GM23338 (cell line): ENCODE results near the gene FOXR1. TPM values are rescaled to one million over a fixed set of nuclear protein-coding genes. Genes with fewer than 3 reads are reported as not detected.

Experiments used
- ATAC-seq: fragments of 200-7000 bp; cut with Tn5 transposase; 3 replicates; pipeline ENCODE4 v1.9.1; 2020
- DNase-seq: peaks from one replicate; pipeline ENCODE4 v3.0.0-alpha.2; 2015; ENCODE audit warnings: low spot score
- H2AFZ ChIP-seq: fragments of 200-600 bp; sonication (generic); 2 replicates; pipeline ENCODE4 v1.8.0; 2016; ENCODE audit warnings: antibody characterized with exemption, mild to moderate bottlenecking, moderate library complexity
- H3F3A ChIP-seq: fragments of 200-600 bp; sonication (generic); replicated peaks from 2 replicates; pipeline ENCODE4 v1.8.0; 2017; ENCODE audit warnings: antibody characterized with exemption, mixed run types, low read depth
- H3K27ac ChIP-seq: fragments of 200-600 bp; sonication (generic); 2 replicates; pipeline ENCODE4 v1.6.1; 2016; ENCODE audit warnings: low read depth
- H3K27me3 ChIP-seq: fragments of 200-600 bp; sonication (generic); 2 replicates; pipeline ENCODE4 v1.8.0; 2016; ENCODE audit warnings: mild to moderate bottlenecking, mixed run types, moderate library complexity; ENCODE audit not compliant: insufficient read depth
- H3K36me3 ChIP-seq: fragments of 200-600 bp; sonication (generic); 2 replicates; pipeline ENCODE4 v1.8.0; 2016; ENCODE audit warnings: mild to moderate bottlenecking; ENCODE audit not compliant: insufficient read depth
- H3K4me1 ChIP-seq: fragments of 200-600 bp; sonication (generic); 2 replicates; pipeline ENCODE4 v1.8.0; 2016; ENCODE audit warnings: mild to moderate bottlenecking, moderate library complexity; ENCODE audit not compliant: insufficient read depth
- H3K4me2 ChIP-seq: fragments of 200-600 bp; sonication (generic); 2 replicates; pipeline ENCODE4 v1.7.1; 2017; ENCODE audit warnings: mixed run types
- H3K4me3 ChIP-seq: fragments of 200-600 bp; sonication (generic); 2 replicates; pipeline ENCODE4 v1.6.1; 2016; ENCODE audit warnings: mixed run types
- H3K79me2 ChIP-seq: fragments of 200-600 bp; sonication (generic); replicated peaks from 2 replicates; pipeline ENCODE4 v1.8.0; 2017; ENCODE audit warnings: mild to moderate bottlenecking; ENCODE audit not compliant: insufficient read depth
- H3K9me2 ChIP-seq: fragments of 200-600 bp; sonication (generic); 2 replicates; pipeline ENCODE4 v1.8.0; 2017; ENCODE audit not compliant: insufficient read depth
- H4K20me1 ChIP-seq: fragments of 200-600 bp; sonication (generic); replicated peaks from 2 replicates; pipeline ENCODE4 v1.8.0; 2017; ENCODE audit warnings: mild to moderate bottlenecking; ENCODE audit not compliant: insufficient read depth
- H3K27ac Mint-ChIP-seq: 2 replicates; pipeline ENCODE4 v1.8.0; 2020; ENCODE audit warnings: inconsistent platforms, mild to moderate bottlenecking, moderate library complexity, mixed read lengths
- H3K27me3 Mint-ChIP-seq: 3 replicates; pipeline ENCODE4 v1.8.0; 2022; ENCODE audit warnings: low read depth, mild to moderate bottlenecking, moderate library complexity, mixed read lengths, inconsistent platforms; ENCODE audit not compliant: insufficient read depth, poor library complexity
- H3K36me3 Mint-ChIP-seq: 3 replicates; pipeline ENCODE4 v1.8.0; 2021; ENCODE audit warnings: low read depth, mild to moderate bottlenecking, inconsistent platforms, moderate library complexity, mixed read lengths
- H3K4me1 Mint-ChIP-seq: 3 replicates; pipeline ENCODE4 v1.8.0; 2020; ENCODE audit warnings: mild to moderate bottlenecking, inconsistent platforms, mixed read lengths
- H3K4me3 Mint-ChIP-seq: 3 replicates; pipeline ENCODE4 v1.8.0; 2021; ENCODE audit warnings: moderate library complexity, mild to moderate bottlenecking, inconsistent platforms, mixed read lengths
- H3K9me3 Mint-ChIP-seq: 3 replicates; pipeline ENCODE4 v1.8.0; 2020; ENCODE audit warnings: moderate library complexity, mild to moderate bottlenecking, inconsistent platforms, mixed read lengths
- CREB1 ChIP-seq: fragments of 250-450 bp; sonication (Bioruptor Pico); IDR thresholded peaks from 2 replicates; pipeline ENCODE4 v1.5.0; 2020; ENCODE audit warnings: low read depth, mild to moderate bottlenecking, moderate library complexity
- ETS1 ChIP-seq: IDR thresholded peaks from 2 replicates; pipeline ENCODE4 v1.6.1; 2016; ENCODE audit warnings: antibody characterized with exemption
- EZH2 ChIP-seq: fragments of 200-600 bp; sonication (generic); IDR thresholded peaks from one replicate; pipeline ENCODE4 v1.8.0; 2017; ENCODE audit warnings: antibody characterized with exemption, mild to moderate bottlenecking, low read depth; ENCODE audit not compliant: unreplicated experiment
- JUNB ChIP-seq: IDR thresholded peaks from one replicate; pipeline ENCODE4 v1.6.1; 2016; ENCODE audit warnings: antibody characterized with exemption; ENCODE audit not compliant: unreplicated experiment
- NANOG ChIP-seq: IDR thresholded peaks from 2 replicates; pipeline ENCODE4 v1.6.1; 2016; ENCODE audit warnings: antibody characterized with exemption, borderline replicate concordance
- REST ChIP-seq: IDR thresholded peaks from one replicate; pipeline ENCODE4 v1.6.1; 2018; ENCODE audit warnings: antibody characterized with exemption; ENCODE audit not compliant: unreplicated experiment
- STAT1 ChIP-seq: IDR thresholded peaks from one replicate; pipeline ENCODE4 v1.6.1; 2016; ENCODE audit warnings: antibody characterized with exemption; ENCODE audit not compliant: unreplicated experiment
- ZNF114 ChIP-seq: fragments of 250-450 bp; sonication (Bioruptor Pico); IDR thresholded peaks from 2 replicates; pipeline ENCODE4 v1.5.0; 2020; ENCODE audit warnings: mild to moderate bottlenecking, moderate library complexity
- ZNF331 ChIP-seq: fragments of 250-450 bp; sonication (Bioruptor Pico); IDR thresholded peaks from 2 replicates; pipeline ENCODE4 v1.5.0; 2020; ENCODE audit warnings: low read depth, mild to moderate bottlenecking, moderate library complexity
- polyA plus RNA-seq: library from polyadenylated mRNA; unstranded; fragments of >200 nt; fragmentation: Nextera tagmentation; extraction: Ambion mirVana; gene quantifications from 2 replicates; pipeline ENCODE4 v1.2.1, GENCODE V29; 2016
- total RNA-seq: library from RNA; depleted of rRNA; stranded (reverse); fragments of >200 nt; shearing (Covaris generic); gene quantifications from 2 replicates; pipeline ENCODE4 v1.2.3, GENCODE V29; 2014
- TF ChIP-seq, protein P1 (sequence below): fragments of 250-450 bp; sonication (Bioruptor Pico); IDR thresholded peaks from 2 replicates; pipeline ENCODE4 v1.5.0; 2020; ENCODE audit warnings: mild to moderate bottlenecking, moderate library complexity
- TF ChIP-seq, protein P2 (sequence below), 2 experiments: fragments of 200-600 bp in 1 of 2; sonication (generic) in 1 of 2; conservative IDR thresholded peaks; 2 replicates each; pipeline versions ENCODE4 v1.5.1 to v1.6.1; 2016 to 2017; ENCODE audit warnings: antibody characterized with exemption in 2 of 2, low read depth in 2 of 2, mild to moderate bottlenecking in 2 of 2, moderate library complexity in 1 of 2

The FOXR1 gene
- total and polyA plus RNA-seq, 2 experiments from 2014 or later = not detected

DNA sequence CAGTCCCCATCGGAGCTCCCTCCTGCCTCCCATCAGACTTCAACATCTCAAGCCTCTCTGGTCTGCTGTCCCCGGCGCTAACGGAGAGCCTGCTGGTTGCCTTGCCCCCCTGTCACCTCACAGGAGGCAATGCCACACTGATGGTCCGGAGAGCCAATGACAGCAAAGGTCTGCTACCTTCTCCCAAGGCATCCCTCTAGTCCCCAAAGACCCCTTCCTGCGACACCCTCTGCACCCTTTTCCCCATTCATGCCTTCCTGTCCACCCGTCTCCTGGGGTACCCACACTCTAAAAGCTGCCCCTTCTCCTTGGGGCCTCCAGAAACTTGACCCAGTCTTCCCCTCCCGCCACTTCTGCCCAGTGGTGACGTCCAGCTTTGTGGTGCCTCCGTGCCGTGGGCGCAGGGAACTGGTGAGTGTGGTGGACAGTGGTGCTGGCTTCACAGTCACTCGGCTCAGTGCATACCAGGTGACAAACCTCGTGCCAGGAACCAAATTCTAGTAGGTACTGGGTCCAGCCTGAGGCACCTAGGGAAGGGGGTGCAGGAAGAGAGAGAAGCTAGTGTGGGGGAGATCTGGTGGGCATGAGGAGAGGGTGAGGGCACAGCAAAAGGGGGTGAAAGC lies 14.6 kb upstream of the FOXR1 start:
- Mint-ChIP-seq H3K9me3 (no peaks in the 10 kb centered on the region), H3K27ac (no peak overlapping the region), H3K4me1 (peaks cover 11% of the 10 kb centered on the region), H3K27me3 (peaks cover 18% of the 10 kb centered on the region), H3K36me3 (no peaks in the 10 kb centered on the region), H3K4me3 (no peak overlapping the region)
- H3K4me3 ChIP-seq = no peak overlapping the region
- no peaks in the 10 kb centered on the region for H3K36me3 ChIP-seq
- no peak for ATAC-seq
- no peak overlapping the region for H3K4me2 ChIP-seq
- no peaks in the 10 kb centered on the region for H3K27me3 ChIP-seq
- H3K4me1 ChIP-seq = no peaks in the 10 kb centered on the region
- no peaks in the 10 kb centered on the region for H3K9me2 ChIP-seq
- no peaks in the 10 kb centered on the region for H3F3A ChIP-seq
- H4K20me1 ChIP-seq = no peaks in the 10 kb centered on the region
- TF ChIP-seq REST (no peak), ZNF114 (CRISPR knock-in tag) (no peak), ZNF331 (CRISPR knock-in tag) (no peak), STAT1 (no peak), CREB1 (no peak), JUNB (no peak), EZH2 (no peak), NANOG (no peak), ETS1 (no peak)
- TF ChIP-seq, protein P1, sequence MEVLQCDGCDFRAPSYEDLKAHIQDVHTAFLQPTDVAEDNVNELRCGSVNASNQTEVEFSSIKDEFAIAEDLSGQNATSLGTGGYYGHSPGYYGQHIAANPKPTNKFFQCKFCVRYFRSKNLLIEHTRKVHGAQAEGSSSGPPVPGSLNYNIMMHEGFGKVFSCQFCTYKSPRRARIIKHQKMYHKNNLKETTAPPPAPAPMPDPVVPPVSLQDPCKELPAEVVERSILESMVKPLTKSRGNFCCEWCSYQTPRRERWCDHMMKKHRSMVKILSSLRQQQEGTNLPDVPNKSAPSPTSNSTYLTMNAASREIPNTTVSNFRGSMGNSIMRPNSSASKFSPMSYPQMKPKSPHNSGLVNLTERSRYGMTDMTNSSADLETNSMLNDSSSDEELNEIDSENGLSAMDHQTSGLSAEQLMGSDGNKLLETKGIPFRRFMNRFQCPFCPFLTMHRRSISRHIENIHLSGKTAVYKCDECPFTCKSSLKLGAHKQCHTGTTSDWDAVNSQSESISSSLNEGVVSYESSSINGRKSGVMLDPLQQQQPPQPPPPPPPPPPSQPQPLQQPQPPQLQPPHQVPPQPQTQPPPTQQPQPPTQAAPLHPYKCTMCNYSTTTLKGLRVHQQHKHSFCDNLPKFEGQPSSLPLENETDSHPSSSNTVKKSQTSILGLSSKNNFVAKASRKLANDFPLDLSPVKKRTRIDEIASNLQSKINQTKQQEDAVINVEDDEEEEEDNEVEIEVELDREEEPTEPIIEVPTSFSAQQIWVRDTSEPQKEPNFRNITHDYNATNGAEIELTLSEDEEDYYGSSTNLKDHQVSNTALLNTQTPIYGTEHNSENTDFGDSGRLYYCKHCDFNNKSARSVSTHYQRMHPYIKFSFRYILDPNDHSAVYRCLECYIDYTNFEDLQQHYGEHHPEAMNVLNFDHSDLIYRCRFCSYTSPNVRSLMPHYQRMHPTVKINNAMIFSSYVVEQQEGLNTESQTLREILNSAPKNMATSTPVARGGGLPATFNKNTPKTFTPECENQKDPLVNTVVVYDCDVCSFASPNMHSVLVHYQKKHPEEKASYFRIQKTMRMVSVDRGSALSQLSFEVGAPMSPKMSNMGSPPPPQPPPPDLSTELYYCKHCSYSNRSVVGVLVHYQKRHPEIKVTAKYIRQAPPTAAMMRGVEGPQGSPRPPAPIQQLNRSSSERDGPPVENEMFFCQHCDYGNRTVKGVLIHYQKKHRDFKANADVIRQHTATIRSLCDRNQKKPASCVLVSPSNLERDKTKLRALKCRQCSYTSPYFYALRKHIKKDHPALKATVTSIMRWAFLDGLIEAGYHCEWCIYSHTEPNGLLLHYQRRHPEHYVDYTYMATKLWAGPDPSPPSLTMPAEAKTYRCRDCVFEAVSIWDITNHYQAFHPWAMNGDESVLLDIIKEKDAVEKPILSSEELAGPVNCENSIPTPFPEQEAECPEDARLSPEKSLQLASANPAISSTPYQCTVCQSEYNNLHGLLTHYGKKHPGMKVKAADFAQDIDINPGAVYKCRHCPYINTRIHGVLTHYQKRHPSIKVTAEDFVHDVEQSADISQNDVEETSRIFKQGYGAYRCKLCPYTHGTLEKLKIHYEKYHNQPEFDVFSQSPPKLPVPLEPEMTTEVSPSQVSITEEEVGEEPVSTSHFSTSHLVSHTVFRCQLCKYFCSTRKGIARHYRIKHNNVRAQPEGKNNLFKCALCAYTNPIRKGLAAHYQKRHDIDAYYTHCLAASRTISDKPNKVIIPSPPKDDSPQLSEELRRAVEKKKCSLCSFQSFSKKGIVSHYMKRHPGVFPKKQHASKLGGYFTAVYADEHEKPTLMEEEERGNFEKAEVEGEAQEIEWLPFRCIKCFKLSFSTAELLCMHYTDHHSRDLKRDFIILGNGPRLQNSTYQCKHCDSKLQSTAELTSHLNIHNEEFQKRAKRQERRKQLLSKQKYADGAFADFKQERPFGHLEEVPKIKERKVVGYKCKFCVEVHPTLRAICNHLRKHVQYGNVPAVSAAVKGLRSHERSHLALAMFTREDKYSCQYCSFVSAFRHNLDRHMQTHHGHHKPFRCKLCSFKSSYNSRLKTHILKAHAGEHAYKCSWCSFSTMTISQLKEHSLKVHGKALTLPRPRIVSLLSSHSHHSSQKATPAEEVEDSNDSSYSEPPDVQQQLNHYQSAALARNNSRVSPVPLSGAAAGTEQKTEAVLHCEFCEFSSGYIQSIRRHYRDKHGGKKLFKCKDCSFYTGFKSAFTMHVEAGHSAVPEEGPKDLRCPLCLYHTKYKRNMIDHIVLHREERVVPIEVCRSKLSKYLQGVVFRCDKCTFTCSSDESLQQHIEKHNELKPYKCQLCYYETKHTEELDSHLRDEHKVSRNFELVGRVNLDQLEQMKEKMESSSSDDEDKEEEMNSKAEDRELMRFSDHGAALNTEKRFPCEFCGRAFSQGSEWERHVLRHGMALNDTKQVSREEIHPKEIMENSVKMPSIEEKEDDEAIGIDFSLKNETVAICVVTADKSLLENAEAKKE (CRISPR knock-in tag) = no peak
- TF ChIP-seq, protein P2, sequence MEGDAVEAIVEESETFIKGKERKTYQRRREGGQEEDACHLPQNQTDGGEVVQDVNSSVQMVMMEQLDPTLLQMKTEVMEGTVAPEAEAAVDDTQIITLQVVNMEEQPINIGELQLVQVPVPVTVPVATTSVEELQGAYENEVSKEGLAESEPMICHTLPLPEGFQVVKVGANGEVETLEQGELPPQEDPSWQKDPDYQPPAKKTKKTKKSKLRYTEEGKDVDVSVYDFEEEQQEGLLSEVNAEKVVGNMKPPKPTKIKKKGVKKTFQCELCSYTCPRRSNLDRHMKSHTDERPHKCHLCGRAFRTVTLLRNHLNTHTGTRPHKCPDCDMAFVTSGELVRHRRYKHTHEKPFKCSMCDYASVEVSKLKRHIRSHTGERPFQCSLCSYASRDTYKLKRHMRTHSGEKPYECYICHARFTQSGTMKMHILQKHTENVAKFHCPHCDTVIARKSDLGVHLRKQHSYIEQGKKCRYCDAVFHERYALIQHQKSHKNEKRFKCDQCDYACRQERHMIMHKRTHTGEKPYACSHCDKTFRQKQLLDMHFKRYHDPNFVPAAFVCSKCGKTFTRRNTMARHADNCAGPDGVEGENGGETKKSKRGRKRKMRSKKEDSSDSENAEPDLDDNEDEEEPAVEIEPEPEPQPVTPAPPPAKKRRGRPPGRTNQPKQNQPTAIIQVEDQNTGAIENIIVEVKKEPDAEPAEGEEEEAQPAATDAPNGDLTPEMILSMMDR (conservative IDR thresholded peaks at IDR 0.05; ENCODE audit: low read depth in 2 of 2) = no peak
- DNase-seq = no peak
- no peak overlapping the region; the same call in 1 of the 2 replicates for H2AFZ ChIP-seq
- H3K27ac ChIP-seq = no peak overlapping the region
- no peaks in the 10 kb centered on the region for H3K79me2 ChIP-seq
